ENCODE data around the gene ARHGAP21.

DNA sequence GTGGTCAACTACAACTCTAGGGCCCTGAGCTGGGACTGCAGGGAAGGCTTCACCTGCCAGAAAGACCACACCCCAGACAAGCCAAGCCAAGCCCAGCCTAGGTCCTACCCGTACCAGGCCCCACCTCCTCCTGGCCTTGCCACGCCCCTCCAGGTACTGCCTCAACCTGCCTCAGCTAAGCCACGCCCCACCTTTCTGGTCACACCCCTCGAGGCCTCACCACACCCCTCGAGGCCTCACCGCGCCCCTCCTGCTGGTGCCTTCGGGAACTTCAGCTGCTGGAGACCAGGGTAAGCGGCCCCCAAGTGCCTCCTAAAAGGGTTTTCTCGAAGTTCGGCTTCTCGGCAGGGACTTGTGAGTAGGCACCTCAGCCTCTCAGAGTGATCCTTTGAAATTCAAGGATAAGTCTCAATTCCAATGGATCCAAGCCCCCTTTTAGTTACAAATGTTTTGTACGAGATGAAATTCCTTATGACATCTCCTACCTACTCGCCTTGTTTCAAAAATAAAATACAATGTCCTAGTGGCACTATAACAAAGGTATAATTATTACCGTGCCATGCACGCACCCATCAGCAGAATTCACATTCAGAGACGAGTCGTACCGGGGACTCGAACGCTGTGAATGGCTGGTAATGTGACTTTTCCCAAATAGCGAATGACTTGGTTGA lies 171.2 kb downstream of the ARHGAP21 start:
- TF ChIP-seq, protein P1, sequence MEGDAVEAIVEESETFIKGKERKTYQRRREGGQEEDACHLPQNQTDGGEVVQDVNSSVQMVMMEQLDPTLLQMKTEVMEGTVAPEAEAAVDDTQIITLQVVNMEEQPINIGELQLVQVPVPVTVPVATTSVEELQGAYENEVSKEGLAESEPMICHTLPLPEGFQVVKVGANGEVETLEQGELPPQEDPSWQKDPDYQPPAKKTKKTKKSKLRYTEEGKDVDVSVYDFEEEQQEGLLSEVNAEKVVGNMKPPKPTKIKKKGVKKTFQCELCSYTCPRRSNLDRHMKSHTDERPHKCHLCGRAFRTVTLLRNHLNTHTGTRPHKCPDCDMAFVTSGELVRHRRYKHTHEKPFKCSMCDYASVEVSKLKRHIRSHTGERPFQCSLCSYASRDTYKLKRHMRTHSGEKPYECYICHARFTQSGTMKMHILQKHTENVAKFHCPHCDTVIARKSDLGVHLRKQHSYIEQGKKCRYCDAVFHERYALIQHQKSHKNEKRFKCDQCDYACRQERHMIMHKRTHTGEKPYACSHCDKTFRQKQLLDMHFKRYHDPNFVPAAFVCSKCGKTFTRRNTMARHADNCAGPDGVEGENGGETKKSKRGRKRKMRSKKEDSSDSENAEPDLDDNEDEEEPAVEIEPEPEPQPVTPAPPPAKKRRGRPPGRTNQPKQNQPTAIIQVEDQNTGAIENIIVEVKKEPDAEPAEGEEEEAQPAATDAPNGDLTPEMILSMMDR (conservative IDR thresholded peaks at IDR 0.05; ENCODE audit: low read length): peak; percentile 54
- TF ChIP-seq EZH2phosphoT487 (IDR thresholded peaks at IDR 0.05; ENCODE audit: borderline replicate concordance): no peak

Data from Loucy (cell line).